Lung (tissue), 12 donors: Measurements from ENCODE around the gene DOCK8. TPM values are rescaled to one million over a fixed set of nuclear protein-coding genes. Genes with fewer than 3 reads are reported as not detected.

Experiments used
- ATAC-seq: fragments of 200-7000 bp; cut with Tn5 transposase; one replicate; pipeline ENCODE4 v1.9.1; 2020; ENCODE audit warnings: moderate number of reproducible peaks; ENCODE audit not compliant: insufficient read depth, low FRiP score
- DNase-seq, 3 donors: peaks; one replicate each; pipeline ENCODE4 v3.0.0-alpha.2; 2013 to 2017
- H3K27ac ChIP-seq, 2 donors: one replicate each; pipeline ENCODE4 v1.5.1; 2013; ENCODE audit warnings: mild to moderate bottlenecking in 2 of 2, moderate library complexity in 2 of 2, control low read depth in 1 of 2, inconsistent platforms in 1 of 2, low read depth in 1 of 2, low read length in 1 of 2
- H3K27me3 ChIP-seq, 3 donors: one replicate each; pipeline ENCODE4 v1.5.1; 2013; ENCODE audit warnings: low read length in 2 of 3; ENCODE audit not compliant: control insufficient read depth in 3 of 3, insufficient read depth in 3 of 3
- H3K36me3 ChIP-seq, 4 donors: one replicate each; pipeline ENCODE4 v1.5.1; 2013; ENCODE audit warnings: low read length in 4 of 4, mild to moderate bottlenecking in 1 of 4, moderate library complexity in 1 of 4; ENCODE audit not compliant: control insufficient read depth in 4 of 4, insufficient read depth in 4 of 4
- H3K4me1 ChIP-seq, 5 donors: one replicate each; pipeline ENCODE4 v1.5.1; 2013; ENCODE audit warnings: low read length in 5 of 5, mild to moderate bottlenecking in 2 of 5, moderate library complexity in 1 of 5; ENCODE audit not compliant: control insufficient read depth in 5 of 5, insufficient read depth in 5 of 5
- H3K4me3 ChIP-seq: one replicate; pipeline ENCODE4 v1.5.1; 2013; ENCODE audit warnings: mild to moderate bottlenecking, control low read depth, moderate library complexity
- H3K9ac ChIP-seq, 2 donors: one replicate each; pipeline ENCODE4 v1.5.1; 2013; ENCODE audit warnings: low read length in 2 of 2, control low read depth in 1 of 2; ENCODE audit not compliant: insufficient read depth in 1 of 2
- H3K9me3 ChIP-seq, 4 donors: one replicate each; pipeline ENCODE4 v1.5.1; 2013; ENCODE audit warnings: low read length in 3 of 4, mild to moderate bottlenecking in 1 of 4, moderate library complexity in 1 of 4; ENCODE audit not compliant: control insufficient read depth in 4 of 4, insufficient read depth in 3 of 4
- WGBS, 2 donors: extraction: QIAGEN DNeasy Blood & Tissue Kit; methylation state at CpG; one replicate each; pipeline ENCODE4 v1.1.7; 2013; 5-methylcytosine and 5-hydroxymethylcytosine counted together
- polyA plus RNA-seq, 2 donors: library from polyadenylated mRNA; stranded (reverse); fragments of 200-250 nt; gene quantifications; one replicate each; pipeline ENCODE4 v1.2.1, GENCODE V29; 2013
- total RNA-seq, 2 donors: library from RNA; depleted of rRNA in 1 of 2; stranded (reverse); fragments of >200 nt in 1 of 2; gene quantifications; one replicate each; pipeline ENCODE4 v1.2.1, GENCODE V29; 2014 to 2021
- TF ChIP-seq, protein P1 (sequence below): IDR thresholded peaks from 2 replicates; pipeline ENCODE4 v1.5.1; 2012; ENCODE audit warnings: mild to moderate bottlenecking; ENCODE audit errors: control extremely low read depth, extremely low read depth
- donor health status: control.
- donor health status: control.
- donor health status: Bipolar disorder and iron deficiency.
- donor health status: healthy.
- donor health status: DM: yes; HTN: yes; CAD: no.

DOCK8 gene
- total and polyA plus RNA-seq, 4 donors: 9.6 to 75.1 (median 27.3) TPM

DNA sequence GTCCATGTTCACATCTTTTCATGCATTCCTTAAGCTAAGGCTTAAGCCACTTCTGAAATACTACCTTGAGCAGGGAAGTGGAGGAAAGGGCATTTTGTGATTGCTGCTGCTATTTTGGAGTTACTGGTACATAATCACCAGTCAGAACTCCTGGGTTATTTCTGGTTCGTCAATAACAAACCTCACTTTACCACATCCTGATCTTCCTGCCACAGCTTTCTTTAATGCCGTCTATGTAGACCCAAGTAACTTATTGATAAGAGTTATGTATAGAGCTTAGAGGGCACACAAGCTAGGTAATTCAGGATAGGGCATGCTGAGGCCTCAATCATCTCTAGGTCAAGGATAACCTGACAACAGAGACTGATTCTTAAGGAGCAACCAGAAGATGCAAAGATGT, 120.7 kb downstream of the DOCK8 start:
- no peak overlapping the region for H3K9ac ChIP-seq
- no peak for DNase-seq
- H3K9me3 ChIP-seq: no peaks in the 10 kb centered on the region
- peaks cover 0 to 3% (median 0%) of the 10 kb centered on the region in 3 donors for H3K27me3 ChIP-seq
- 75 to 80% methylated on average over 2 of the region's 2 CpGs for WGBS, 2 donors
- TF ChIP-seq, protein P1, sequence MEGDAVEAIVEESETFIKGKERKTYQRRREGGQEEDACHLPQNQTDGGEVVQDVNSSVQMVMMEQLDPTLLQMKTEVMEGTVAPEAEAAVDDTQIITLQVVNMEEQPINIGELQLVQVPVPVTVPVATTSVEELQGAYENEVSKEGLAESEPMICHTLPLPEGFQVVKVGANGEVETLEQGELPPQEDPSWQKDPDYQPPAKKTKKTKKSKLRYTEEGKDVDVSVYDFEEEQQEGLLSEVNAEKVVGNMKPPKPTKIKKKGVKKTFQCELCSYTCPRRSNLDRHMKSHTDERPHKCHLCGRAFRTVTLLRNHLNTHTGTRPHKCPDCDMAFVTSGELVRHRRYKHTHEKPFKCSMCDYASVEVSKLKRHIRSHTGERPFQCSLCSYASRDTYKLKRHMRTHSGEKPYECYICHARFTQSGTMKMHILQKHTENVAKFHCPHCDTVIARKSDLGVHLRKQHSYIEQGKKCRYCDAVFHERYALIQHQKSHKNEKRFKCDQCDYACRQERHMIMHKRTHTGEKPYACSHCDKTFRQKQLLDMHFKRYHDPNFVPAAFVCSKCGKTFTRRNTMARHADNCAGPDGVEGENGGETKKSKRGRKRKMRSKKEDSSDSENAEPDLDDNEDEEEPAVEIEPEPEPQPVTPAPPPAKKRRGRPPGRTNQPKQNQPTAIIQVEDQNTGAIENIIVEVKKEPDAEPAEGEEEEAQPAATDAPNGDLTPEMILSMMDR: no peak
- peaks cover 0 to 5% (median 0%) of the 10 kb centered on the region in 4 donors for H3K36me3 ChIP-seq
- no peak overlapping the region for H3K4me3 ChIP-seq
- no peak overlapping the region for H3K27ac ChIP-seq
- H3K4me1 ChIP-seq: peaks cover 0 to 14% (median 0%) of the 10 kb centered on the region in 5 donors
- ATAC-seq: no peak

DNA sequence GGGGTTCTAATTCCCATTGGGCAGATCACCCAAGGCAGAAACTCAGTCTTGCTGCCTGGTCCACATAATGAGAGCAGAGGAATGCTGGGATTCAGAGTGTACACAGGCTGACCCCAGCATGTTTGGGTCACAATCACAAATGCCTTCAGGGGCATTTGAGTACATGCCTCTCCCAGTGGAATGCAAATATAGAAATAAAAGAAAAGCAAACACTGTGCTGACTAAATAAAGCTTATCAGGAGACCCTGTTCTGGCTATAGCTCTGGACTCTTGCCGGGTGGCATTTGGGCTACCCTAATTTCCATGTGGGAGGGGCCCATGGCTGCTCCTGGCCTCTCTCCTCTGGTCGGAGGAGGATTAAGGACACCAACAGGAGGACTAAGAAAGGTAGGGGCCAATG, 121.4 kb downstream of the DOCK8 start:
- ATAC-seq (peak; percentile 69), DNase-seq (peak; percentile 25 to 52 (median 31))
- H3K27me3 ChIP-seq: peaks cover 0 to 3% (median 0%) of the 10 kb centered on the region in 3 donors

DNA sequence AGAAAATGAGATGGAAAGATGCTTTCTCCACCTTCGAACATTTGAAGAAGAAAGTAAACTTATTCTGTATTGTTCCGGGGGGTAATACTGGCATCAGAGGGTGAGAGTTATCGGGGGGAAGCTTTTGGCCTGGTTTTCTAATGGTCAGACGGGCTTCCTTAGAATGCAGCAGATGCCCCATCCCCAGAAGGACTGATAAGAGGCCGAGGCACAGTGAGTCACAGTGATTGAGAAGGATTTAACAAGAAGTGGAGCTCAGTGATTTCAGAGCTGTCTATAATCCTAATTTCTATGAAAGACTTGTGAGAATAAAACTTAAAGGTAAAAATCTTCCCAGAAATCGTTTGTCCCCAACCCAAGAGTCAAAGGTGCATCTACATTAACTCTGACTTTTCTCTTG, 123.9 kb downstream of the DOCK8 start:
- no peak for ATAC-seq
- WGBS, 2 donors: 86 to 88% methylated on average over 6 of the region's 6 CpGs
- peaks cover 0 to 2% (median 0%) of the 10 kb centered on the region in 4 donors for H3K36me3 ChIP-seq

More for the DNA sequence above, 121.4 kb downstream of the DOCK8 start:
- Histone ChIP-seq H3K9me3 (no peaks in the 10 kb centered on the region), H3K4me3 (no peak overlapping the region), H3K9ac (no peak overlapping the region), H3K4me1 (peaks cover 0 to 14% (median 0%) of the 10 kb centered on the region in 5 donors), H3K27ac (no peak overlapping the region), H3K36me3 (peaks cover 0 to 5% (median 0%) of the 10 kb centered on the region in 4 donors)
- TF ChIP-seq, protein P1: no peak
- WGBS, 2 donors: 44 to 77% methylated on average over 2 of the region's 2 CpGs

More for the DNA sequence above, 123.9 kb downstream of the DOCK8 start:
- no peaks in the 10 kb centered on the region for H3K9me3 ChIP-seq
- H3K27me3 ChIP-seq: peaks cover 0 to 3% (median 0%) of the 10 kb centered on the region in 3 donors
- DNase-seq: no peak
- no peak overlapping the region for H3K9ac ChIP-seq
- no peak overlapping the region for H3K4me3 ChIP-seq
- H3K27ac ChIP-seq: no peak overlapping the region
- H3K4me1 ChIP-seq: peaks cover 0 to 14% (median 0%) of the 10 kb centered on the region in 5 donors
- TF ChIP-seq, protein P1: no peak
